Measurements from ENCODE around the gene PRRX1. TPM values are rescaled to one million over a fixed set of nuclear protein-coding genes. Genes with fewer than 3 reads are reported as not detected.

Gene PRRX1
- total RNA-seq, 1 donor from 2014 or later = 25.9 TPM

DNA sequence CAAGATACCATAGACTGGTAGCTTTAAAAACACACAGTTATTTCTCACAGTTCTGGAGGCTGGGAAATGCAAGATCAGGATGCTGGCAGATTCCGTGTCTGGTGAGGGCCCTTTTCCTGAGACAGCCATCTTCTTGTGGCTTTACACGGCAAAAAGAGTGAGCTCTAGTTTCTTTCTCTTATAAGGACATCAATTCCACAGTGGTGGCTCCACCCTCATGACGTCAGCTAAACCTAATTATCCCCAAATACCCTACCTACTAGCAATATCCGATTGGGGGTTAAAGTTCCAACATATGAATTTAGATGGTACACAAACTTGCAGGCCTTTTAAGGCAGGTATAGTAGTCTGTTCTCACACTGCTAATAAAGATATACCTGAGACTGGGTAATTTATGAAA lies 77.7 kb downstream of the PRRX1 start:
- ATAC-seq (no peak), DNase-seq (no peak)
- no peaks in the 10 kb centered on the region for H3K4me1 ChIP-seq
- intact Hi-C loops (cut with DNase I) = no loop called here
- no peaks in the 10 kb centered on the region for H3K36me3 ChIP-seq
- no peak overlapping the region for H3K27ac ChIP-seq
- no peaks in the 10 kb centered on the region for H3K27me3 ChIP-seq
- H3K9me3 ChIP-seq = no peaks in the 10 kb centered on the region
- no peak overlapping the region for H3K4me3 ChIP-seq
- TF ChIP-seq, protein P1, sequence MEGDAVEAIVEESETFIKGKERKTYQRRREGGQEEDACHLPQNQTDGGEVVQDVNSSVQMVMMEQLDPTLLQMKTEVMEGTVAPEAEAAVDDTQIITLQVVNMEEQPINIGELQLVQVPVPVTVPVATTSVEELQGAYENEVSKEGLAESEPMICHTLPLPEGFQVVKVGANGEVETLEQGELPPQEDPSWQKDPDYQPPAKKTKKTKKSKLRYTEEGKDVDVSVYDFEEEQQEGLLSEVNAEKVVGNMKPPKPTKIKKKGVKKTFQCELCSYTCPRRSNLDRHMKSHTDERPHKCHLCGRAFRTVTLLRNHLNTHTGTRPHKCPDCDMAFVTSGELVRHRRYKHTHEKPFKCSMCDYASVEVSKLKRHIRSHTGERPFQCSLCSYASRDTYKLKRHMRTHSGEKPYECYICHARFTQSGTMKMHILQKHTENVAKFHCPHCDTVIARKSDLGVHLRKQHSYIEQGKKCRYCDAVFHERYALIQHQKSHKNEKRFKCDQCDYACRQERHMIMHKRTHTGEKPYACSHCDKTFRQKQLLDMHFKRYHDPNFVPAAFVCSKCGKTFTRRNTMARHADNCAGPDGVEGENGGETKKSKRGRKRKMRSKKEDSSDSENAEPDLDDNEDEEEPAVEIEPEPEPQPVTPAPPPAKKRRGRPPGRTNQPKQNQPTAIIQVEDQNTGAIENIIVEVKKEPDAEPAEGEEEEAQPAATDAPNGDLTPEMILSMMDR (IDR thresholded peaks at IDR 0.05) = no peak

DNA sequence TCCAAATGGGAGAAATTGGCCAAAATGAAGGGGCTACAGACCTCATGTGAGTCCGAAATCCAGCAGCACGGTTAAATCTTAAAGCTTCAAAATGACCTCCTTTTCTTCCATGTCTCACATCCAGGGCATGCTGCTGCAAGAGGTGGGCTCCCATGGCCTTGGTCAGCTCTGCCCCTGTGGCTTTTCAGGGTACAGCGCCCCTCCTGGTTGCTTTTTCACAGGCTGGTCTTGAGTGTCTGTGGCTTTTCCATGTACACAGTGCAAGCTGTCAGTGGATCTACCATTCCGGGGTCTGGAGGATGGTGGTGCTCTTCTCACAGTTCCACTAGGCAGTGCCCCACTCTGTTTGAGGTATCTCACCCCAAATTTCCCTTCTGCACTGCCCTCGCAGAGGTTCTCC lies 78.7 kb downstream of the PRRX1 start:
- TF ChIP-seq, protein P1 (IDR thresholded peaks at IDR 0.05) = no peak
- no peak for DNase-seq
- no peaks in the 10 kb centered on the region for H3K4me1 ChIP-seq

DNA sequence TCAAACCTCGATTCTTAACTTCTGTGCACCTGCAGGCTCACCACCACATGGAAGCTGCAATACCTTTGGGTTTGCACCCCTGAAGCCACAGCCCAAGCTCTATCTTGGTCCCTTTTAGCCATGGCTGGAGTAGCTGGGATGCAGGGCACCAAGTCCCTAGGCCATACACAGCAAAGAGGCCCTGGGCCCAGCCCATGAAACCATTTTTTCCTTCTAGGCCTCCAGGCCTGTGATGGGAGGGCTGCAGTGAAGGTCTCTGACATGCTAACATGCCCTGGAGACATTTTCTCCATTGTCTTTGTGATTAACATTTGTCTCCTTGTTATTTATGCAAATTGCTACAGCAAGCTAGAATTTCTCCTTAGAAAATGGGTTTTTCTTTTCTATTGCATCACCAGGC lies 79.2 kb downstream of the PRRX1 start:
- no peak for DNase-seq
- Histone ChIP-seq H3K36me3 (no peaks in the 10 kb centered on the region), H3K27me3 (no peaks in the 10 kb centered on the region), H3K27ac (no peak overlapping the region), H3K4me3 (no peak overlapping the region), H3K4me1 (no peaks in the 10 kb centered on the region), H3K9me3 (no peaks in the 10 kb centered on the region)
- TF ChIP-seq, protein P1 (IDR thresholded peaks at IDR 0.05) = no peak
- intact Hi-C loops (cut with DNase I) = no loop called here
- no peak for ATAC-seq

More for the DNA sequence above, 78.7 kb downstream of the PRRX1 start:
- Histone ChIP-seq H3K36me3 (no peaks in the 10 kb centered on the region), H3K4me3 (no peak overlapping the region), H3K27ac (no peak overlapping the region), H3K9me3 (no peaks in the 10 kb centered on the region), H3K27me3 (no peaks in the 10 kb centered on the region)
- no peak for ATAC-seq
- intact Hi-C loops (cut with DNase I) = no loop called here

DNA sequence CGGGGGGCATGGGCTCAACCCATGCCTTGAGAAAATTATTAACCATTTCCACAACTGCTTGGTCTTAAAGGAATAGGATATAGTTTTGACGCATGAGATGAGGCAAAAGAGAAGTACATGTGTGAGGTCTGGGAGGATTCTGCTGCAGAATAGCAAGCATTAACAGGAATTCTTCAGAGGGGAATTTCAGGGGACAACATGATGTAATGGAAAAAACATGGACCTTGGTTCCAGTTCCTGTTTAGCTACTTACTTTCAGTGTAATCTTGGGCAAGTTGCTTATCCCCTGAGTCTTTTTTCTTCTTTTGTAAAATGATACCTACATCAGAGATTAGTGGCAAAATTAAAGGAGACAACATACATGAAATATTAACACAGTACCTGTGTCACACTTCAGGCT lies 85.6 kb downstream of the PRRX1 start:
- DNase-seq = no peak
- no peak overlapping the region for H3K4me3 ChIP-seq
- H3K36me3 ChIP-seq = no peaks in the 10 kb centered on the region
- intact Hi-C loops (cut with DNase I) = no loop called here
- H3K9me3 ChIP-seq = no peaks in the 10 kb centered on the region
- TF ChIP-seq, protein P1 (IDR thresholded peaks at IDR 0.05) = no peak
- H3K4me1 ChIP-seq = no peaks in the 10 kb centered on the region
- no peak for ATAC-seq
- no peak overlapping the region for H3K27ac ChIP-seq
- H3K27me3 ChIP-seq = no peaks in the 10 kb centered on the region

DNA sequence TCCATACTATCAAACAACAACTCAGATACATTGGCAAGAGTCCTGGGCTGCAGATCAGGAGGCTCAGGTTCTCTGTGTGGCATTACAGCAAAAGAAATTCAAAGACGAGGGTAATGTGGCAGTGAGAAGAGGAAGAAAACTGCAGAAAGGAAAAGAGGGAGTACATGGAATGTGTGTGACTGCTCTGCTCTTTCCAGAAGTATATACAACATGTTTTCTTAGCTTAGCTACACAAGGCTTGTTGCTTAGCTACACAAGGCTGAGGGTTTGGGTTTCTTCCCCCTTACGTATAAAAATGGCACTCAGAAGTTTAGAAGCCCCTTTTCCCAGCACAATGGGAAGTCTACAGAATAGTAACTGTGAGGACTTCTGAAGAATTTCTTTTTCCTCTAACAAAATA lies 86.0 kb downstream of the PRRX1 start:
- intact Hi-C loops (cut with DNase I) = no loop called here
- no peaks in the 10 kb centered on the region for H3K4me1 ChIP-seq
- no peaks in the 10 kb centered on the region for H3K9me3 ChIP-seq
- TF ChIP-seq, protein P1 (IDR thresholded peaks at IDR 0.05) = no peak
- H3K27me3 ChIP-seq = no peaks in the 10 kb centered on the region
- no peak overlapping the region for H3K4me3 ChIP-seq
- H3K36me3 ChIP-seq = no peaks in the 10 kb centered on the region
- DNase-seq = no peak
- no peak for ATAC-seq
- H3K27ac ChIP-seq = no peak overlapping the region

DNA sequence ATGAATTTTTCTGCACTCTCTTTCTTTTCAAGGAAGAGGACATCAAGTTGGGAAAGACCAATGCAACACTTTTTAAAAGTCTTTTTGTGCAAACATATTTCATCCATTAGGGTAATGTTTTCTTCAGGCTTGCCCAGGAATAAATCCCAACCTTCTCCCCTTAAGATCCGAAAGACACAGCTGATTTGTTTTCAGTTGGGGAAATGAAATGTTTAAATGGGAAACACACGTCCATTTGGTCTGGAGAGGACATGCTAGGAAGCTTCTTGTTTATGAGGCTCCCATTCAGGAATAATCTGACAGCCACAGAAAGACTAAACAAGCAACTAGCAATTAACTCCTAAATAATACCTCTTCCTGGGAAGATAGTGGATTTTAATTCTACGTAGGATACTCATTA lies 91.9 kb downstream of the PRRX1 start:
- no peaks in the 10 kb centered on the region for H3K4me1 ChIP-seq
- intact Hi-C loops (cut with DNase I) = no loop called here
- H3K27ac ChIP-seq = no peak overlapping the region
- H3K4me3 ChIP-seq = no peak overlapping the region
- DNase-seq = no peak
- no peak for ATAC-seq
- no peaks in the 10 kb centered on the region for H3K36me3 ChIP-seq
- no peaks in the 10 kb centered on the region for H3K27me3 ChIP-seq
- no peaks in the 10 kb centered on the region for H3K9me3 ChIP-seq
- TF ChIP-seq, protein P1 (IDR thresholded peaks at IDR 0.05) = no peak
